WERI-Rb-1 (cell line): ENCODE results near the gene PRKCA.
A peak's percentile ranks its signal among the peaks of the same experiment; 100 is the strongest.

Experiments
- DNase-seq: peaks from one replicate; pipeline ENCODE4 v3.0.0-alpha.2; 2020
- H3K27ac ChIP-seq: fragments of 250-450 bp; sonication (Bioruptor Pico); 2 replicates; pipeline ENCODE4 v1.5.1; 2020; ENCODE audit warnings: mild to moderate bottlenecking, moderate library complexity
- H3K27me3 ChIP-seq: fragments of 250-450 bp; sonication (Bioruptor Pico); 2 replicates; pipeline ENCODE4 v1.5.1; 2021; ENCODE audit warnings: mild to moderate bottlenecking, low read depth, moderate library complexity; ENCODE audit not compliant: insufficient read depth, severe bottlenecking
- H3K36me3 ChIP-seq: fragments of 250-450 bp; sonication (Bioruptor Pico); 2 replicates; pipeline ENCODE4 v1.5.1; 2020; ENCODE audit warnings: mild to moderate bottlenecking, moderate library complexity
- H3K4me3 ChIP-seq: 2 replicates; pipeline ENCODE4 v1.5.1; 2011; ENCODE audit warnings: low read depth, mild to moderate bottlenecking, control low read depth, low read length
- H3K9me3 ChIP-seq: fragments of 250-450 bp; sonication (Bioruptor Pico); 2 replicates; pipeline ENCODE4 v1.5.1; 2021; ENCODE audit warnings: mild to moderate bottlenecking, moderate library complexity; ENCODE audit not compliant: severe bottlenecking
- TF ChIP-seq, protein P1 (sequence below): IDR thresholded peaks from 2 replicates; pipeline ENCODE4 v1.5.1; 2011; ENCODE audit warnings: low read depth, mild to moderate bottlenecking, control low read depth, inconsistent platforms, low read length

The PRKCA gene

DNA sequence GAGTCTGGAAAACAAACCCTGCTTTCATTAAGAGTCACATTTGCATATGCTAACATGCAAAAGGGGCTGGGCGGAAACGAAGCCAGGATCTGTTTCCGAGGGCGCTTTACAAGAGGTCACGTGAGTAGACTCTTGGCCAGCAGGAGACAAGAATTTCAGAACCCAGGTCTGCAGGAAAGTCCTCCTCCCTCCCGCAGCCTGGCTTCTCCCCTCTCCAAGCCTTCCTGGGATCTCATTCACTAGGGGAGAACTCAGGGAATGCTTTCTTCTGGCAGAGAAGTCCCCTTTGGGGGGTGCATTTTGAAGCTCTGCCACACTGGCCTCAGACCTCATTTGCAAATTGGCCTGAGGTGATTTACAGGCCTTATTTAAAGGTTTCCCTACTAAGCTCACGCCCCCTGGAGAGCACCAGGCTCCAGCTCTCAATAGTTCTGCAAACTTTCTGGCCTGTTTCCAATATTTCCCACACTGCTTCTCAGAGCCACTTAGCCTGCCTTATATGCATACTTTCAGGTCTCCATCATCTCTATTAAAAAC is 475.3 kb downstream of the PRKCA start:
- no peaks in the 10 kb centered on the region for H3K27me3 ChIP-seq
- H3K9me3 ChIP-seq, result no peaks in the 10 kb centered on the region
- DNase-seq, result no peak
- H3K27ac ChIP-seq, result no peak overlapping the region
- TF ChIP-seq, protein P1, sequence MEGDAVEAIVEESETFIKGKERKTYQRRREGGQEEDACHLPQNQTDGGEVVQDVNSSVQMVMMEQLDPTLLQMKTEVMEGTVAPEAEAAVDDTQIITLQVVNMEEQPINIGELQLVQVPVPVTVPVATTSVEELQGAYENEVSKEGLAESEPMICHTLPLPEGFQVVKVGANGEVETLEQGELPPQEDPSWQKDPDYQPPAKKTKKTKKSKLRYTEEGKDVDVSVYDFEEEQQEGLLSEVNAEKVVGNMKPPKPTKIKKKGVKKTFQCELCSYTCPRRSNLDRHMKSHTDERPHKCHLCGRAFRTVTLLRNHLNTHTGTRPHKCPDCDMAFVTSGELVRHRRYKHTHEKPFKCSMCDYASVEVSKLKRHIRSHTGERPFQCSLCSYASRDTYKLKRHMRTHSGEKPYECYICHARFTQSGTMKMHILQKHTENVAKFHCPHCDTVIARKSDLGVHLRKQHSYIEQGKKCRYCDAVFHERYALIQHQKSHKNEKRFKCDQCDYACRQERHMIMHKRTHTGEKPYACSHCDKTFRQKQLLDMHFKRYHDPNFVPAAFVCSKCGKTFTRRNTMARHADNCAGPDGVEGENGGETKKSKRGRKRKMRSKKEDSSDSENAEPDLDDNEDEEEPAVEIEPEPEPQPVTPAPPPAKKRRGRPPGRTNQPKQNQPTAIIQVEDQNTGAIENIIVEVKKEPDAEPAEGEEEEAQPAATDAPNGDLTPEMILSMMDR, result no peak
- no peak overlapping the region for H3K4me3 ChIP-seq
- no peaks in the 10 kb centered on the region for H3K36me3 ChIP-seq

GRCh38 chr17:66778531-66779236 is 476.3 kb downstream of the PRKCA start:
- no peak for DNase-seq
- H3K36me3 ChIP-seq, result no peaks in the 10 kb centered on the region
- TF ChIP-seq, protein P1, result no peak
- no peak overlapping the region for H3K4me3 ChIP-seq
- no peaks in the 10 kb centered on the region for H3K9me3 ChIP-seq
- H3K27me3 ChIP-seq, result no peaks in the 10 kb centered on the region
- no peak overlapping the region for H3K27ac ChIP-seq

GRCh38 chr17:66779237-66779606 is 476.8 kb downstream of the PRKCA start:
- H3K4me3 ChIP-seq, result no peak overlapping the region
- no peak overlapping the region for H3K27ac ChIP-seq
- no peaks in the 10 kb centered on the region for H3K36me3 ChIP-seq
- TF ChIP-seq, protein P1, result no peak
- no peaks in the 10 kb centered on the region for H3K9me3 ChIP-seq
- no peaks in the 10 kb centered on the region for H3K27me3 ChIP-seq
- DNase-seq, result no peak

DNA sequence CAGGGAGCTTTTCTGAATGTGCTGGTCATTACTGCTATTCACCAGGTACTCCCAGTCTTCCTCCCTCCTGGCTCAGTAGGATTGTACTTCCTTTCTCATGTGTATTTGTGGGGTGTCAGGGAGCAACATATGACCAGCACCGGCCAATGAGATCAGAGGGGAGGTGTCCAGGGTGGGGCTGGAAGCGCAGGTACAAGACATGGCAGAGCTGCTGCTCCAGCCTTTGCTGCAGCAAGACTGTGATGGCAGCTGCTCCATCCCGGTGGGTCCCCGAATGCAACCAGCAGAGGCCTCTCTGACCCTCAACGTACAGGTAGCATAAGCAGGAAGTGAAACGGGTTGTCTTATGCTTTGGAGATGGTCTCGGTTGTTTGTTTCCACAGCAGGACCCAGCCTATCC is 478.7 kb downstream of the PRKCA start:
- TF ChIP-seq, protein P1, result no peak
- Histone ChIP-seq H3K4me3 (no peak overlapping the region), H3K27ac (no peak overlapping the region), H3K9me3 (no peaks in the 10 kb centered on the region), H3K36me3 (no peaks in the 10 kb centered on the region), H3K27me3 (no peaks in the 10 kb centered on the region)
- no peak for DNase-seq

DNA sequence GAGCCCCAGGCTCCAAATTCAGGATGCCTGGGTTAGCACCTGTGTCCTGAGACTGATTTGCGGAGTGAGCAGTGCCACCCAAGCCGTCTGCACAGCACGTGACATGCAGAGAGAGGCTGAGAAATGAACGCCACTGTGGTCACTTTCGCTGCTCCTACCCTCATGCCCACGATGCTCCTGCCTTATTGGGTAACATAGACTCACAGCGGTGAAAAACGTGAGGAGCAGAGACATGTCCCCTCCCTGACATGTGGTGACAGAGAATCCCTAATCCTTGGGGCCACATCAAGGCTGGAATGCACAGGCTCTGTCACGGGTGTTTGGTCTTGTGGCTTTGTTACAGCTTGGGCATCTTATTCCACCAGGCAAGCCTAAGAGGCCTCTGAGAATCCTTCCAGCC is 480.4 kb downstream of the PRKCA start:
- H3K36me3 ChIP-seq, result no peaks in the 10 kb centered on the region
- TF ChIP-seq, protein P1, result no peak
- H3K9me3 ChIP-seq, result no peaks in the 10 kb centered on the region
- DNase-seq, result peak; percentile 46
- no peak overlapping the region for H3K27ac ChIP-seq
- no peaks in the 10 kb centered on the region for H3K27me3 ChIP-seq
- no peak overlapping the region for H3K4me3 ChIP-seq
